ENCODE data around the gene FANCE.
A peak's percentile ranks its signal among the peaks of the same experiment; 100 is the strongest.

The FANCE gene, protein sequence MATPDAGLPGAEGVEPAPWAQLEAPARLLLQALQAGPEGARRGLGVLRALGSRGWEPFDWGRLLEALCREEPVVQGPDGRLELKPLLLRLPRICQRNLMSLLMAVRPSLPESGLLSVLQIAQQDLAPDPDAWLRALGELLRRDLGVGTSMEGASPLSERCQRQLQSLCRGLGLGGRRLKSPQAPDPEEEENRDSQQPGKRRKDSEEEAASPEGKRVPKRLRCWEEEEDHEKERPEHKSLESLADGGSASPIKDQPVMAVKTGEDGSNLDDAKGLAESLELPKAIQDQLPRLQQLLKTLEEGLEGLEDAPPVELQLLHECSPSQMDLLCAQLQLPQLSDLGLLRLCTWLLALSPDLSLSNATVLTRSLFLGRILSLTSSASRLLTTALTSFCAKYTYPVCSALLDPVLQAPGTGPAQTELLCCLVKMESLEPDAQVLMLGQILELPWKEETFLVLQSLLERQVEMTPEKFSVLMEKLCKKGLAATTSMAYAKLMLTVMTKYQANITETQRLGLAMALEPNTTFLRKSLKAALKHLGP

GRCh38 chr6:35452183-35453090 is at the start of gene FANCE:
Gene FANCE, plus strand, starts transcription at chr6:35452338. Its CDS starts 208 bp downstream, at chr6:35452546.
- peaks cover 12% of the 10 kb centered on the region; the same call in 1 of the 2 replicates for H3K27me3 ChIP-seq (ENCODE audit: control insufficient read depth, insufficient read depth, low read length)
- H3K27ac ChIP-seq (ENCODE audit: low read depth, low read length): no peak within 1 kb of the TSS
- peak within 1 kb of the TSS; percentile 79 for H3K4me3 ChIP-seq (ENCODE audit: low read depth, low read length)
- peaks cover 14% of the 10 kb centered on the region for H3K36me3 ChIP-seq (ENCODE audit: control insufficient read depth, insufficient read depth, low read length)
- peak within 1 kb of the TSS; percentile 71 for H3K9ac ChIP-seq (ENCODE audit: low read length)
- H3K4me1 ChIP-seq (ENCODE audit: control insufficient read depth, insufficient read depth, low read length): peaks cover 21% of the 10 kb centered on the region
- no peaks in the 10 kb centered on the region for H3K9me3 ChIP-seq (ENCODE audit: control insufficient read depth, insufficient read depth, low read depth, low read length)

DNA sequence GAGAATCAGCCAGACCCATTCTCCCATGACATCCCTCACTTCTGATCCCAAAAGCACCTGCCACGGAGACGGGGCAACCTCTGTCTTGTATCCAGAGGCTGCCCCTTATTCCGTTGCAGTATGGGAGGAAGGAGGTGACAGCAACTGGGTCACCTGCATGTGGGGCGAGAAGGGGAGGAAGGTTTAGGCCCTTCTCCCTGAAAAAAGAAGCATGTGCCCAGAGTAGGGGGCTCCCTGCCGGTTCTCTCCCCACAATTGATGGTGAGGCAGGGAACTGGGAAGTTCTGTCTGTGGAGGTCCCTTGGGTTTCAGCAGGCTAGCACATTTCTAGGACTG is 49.3 kb upstream of the FANCE start:
- Histone ChIP-seq H3K9me3 (ENCODE audit: control insufficient read depth, insufficient read depth, low read depth, low read length) (no peaks in the 10 kb centered on the region), H3K4me1 (ENCODE audit: control insufficient read depth, insufficient read depth, low read length) (peaks cover 7% of the 10 kb centered on the region; the same call in 1 of the 2 replicates), H3K4me3 (ENCODE audit: low read depth, low read length) (no peak overlapping the region), H3K9ac (ENCODE audit: low read length) (no peak overlapping the region), H3K36me3 (ENCODE audit: control insufficient read depth, insufficient read depth, low read length) (no peaks in the 10 kb centered on the region), H3K27me3 (ENCODE audit: control insufficient read depth, insufficient read depth, low read length) (no peaks in the 10 kb centered on the region), H3K27ac (ENCODE audit: low read depth, low read length) (no peak overlapping the region)

DNA sequence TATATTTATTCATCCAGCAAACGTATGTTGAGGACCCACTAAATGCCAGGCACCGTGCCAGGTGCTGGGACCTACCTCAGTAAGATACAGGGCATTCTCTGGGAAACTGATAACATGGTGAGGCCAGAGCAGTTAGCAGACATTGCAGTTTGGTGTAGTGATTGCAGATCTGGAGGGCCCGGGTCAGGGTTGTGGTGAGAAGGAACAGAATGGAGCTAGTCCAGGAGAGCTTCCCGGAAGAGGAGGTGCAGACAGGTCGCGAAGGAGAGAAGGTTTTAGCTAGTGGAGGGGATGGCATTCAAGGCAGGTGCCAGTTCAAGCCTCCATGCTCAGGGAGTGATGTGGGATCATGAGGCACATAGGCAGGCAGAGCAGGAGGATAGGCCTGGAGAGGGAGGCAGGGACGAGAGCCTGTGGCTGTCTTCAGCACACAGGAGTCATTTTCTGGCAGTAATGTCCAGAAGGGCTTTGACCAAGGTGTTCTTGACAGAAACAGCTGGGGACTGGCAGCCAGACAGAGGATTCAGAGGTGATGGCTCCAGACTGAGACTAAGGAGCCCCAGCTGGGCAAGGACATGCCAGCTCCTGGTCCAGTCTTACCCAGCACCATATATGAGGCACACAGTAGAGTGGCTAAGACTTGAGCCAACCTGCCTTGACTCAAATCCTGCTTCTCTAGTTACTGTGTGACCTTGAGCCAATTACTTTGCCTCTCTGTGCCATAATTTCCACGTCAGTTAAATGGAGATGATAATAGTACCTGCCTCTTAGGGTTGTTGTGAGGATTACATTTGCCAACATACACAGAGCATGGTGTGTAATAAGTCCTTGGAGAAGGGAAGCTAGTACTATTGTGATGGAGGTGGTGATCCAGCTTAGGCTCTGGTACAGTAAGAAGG is 48.3 kb upstream of the FANCE start:
- Histone ChIP-seq H3K27me3 (ENCODE audit: control insufficient read depth, insufficient read depth, low read length) (no peaks in the 10 kb centered on the region), H3K9me3 (ENCODE audit: control insufficient read depth, insufficient read depth, low read depth, low read length) (no peaks in the 10 kb centered on the region), H3K36me3 (ENCODE audit: control insufficient read depth, insufficient read depth, low read length) (no peaks in the 10 kb centered on the region), H3K9ac (ENCODE audit: low read length) (no peak overlapping the region), H3K4me3 (ENCODE audit: low read depth, low read length) (no peak overlapping the region), H3K27ac (ENCODE audit: low read depth, low read length) (no peak overlapping the region), H3K4me1 (ENCODE audit: control insufficient read depth, insufficient read depth, low read length) (no peaks in the 10 kb centered on the region)

DNA sequence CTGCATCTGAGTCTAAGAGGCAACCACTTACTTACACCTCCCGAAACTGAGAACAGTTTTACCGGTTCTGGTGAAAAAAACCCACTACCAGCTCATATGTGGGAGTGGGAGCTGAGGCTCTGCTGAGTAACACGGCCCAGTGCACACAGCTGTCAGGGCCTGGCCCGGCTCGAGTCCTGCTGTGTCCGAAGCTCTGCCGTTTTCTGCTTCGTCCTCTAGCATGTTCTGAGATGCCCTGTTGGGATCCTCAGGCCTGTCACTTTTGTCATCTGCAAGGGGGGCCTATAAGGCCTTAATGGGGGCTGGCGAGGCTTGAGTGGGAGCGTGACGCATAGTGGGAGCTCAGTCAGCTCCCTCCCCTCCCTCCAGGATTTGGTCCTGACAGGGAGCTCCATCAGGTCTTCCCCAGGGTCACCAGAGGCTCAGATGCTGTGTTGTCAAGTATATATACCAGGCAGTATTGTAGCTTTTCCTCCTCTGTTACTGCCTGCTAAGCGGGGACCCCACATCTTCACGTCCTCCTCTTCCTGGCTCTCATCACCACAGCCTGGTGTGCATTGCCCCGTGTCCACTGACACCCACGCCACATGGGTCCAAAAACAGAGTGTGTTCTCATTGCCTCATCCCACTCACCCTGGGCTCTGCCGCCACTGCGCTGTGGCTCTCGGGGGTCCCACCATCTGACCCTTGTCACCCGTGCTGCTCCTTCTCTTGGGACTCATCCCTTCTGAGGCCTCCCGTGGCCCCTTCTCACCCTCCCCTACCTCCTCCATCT is 45.2 kb upstream of the FANCE start:
- no peaks in the 10 kb centered on the region for H3K9me3 ChIP-seq (ENCODE audit: control insufficient read depth, insufficient read depth, low read depth, low read length)
- H3K36me3 ChIP-seq (ENCODE audit: control insufficient read depth, insufficient read depth, low read length): peaks cover 5% of the 10 kb centered on the region
- H3K27me3 ChIP-seq (ENCODE audit: control insufficient read depth, insufficient read depth, low read length): no peaks in the 10 kb centered on the region
- no peak overlapping the region for H3K27ac ChIP-seq (ENCODE audit: low read depth, low read length)
- no peak overlapping the region for H3K4me3 ChIP-seq (ENCODE audit: low read depth, low read length)
- no peak overlapping the region for H3K9ac ChIP-seq (ENCODE audit: low read length)
- H3K4me1 ChIP-seq (ENCODE audit: control insufficient read depth, insufficient read depth, low read length): no peaks in the 10 kb centered on the region

DNA sequence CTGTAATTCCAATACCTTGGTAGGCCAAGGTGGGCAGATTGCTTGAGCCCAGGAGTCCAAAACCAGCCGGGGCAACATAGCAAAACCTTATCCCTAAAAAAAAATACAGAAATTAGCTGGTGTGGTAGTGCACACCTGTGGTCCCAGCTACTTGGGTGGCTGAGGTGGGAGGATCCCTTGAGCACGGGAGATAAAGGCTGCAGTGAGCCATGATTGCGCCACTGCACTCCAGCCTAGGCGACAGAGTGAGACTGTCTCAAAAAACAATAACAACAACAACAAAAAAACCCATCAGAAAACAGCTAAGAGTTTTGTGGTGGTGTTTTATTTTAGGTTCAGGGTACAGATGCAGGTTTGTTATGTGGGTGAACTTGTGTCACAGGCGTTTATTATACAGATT is 42.9 kb upstream of the FANCE start:
- Histone ChIP-seq H3K36me3 (ENCODE audit: control insufficient read depth, insufficient read depth, low read length) (peaks cover 5% of the 10 kb centered on the region), H3K27me3 (ENCODE audit: control insufficient read depth, insufficient read depth, low read length) (no peaks in the 10 kb centered on the region), H3K4me1 (ENCODE audit: control insufficient read depth, insufficient read depth, low read length) (no peaks in the 10 kb centered on the region), H3K9me3 (ENCODE audit: control insufficient read depth, insufficient read depth, low read depth, low read length) (no peaks in the 10 kb centered on the region), H3K27ac (ENCODE audit: low read depth, low read length) (no peak overlapping the region), H3K9ac (ENCODE audit: low read length) (no peak overlapping the region), H3K4me3 (ENCODE audit: low read depth, low read length) (no peak overlapping the region)

GRCh38 chr6:35410131-35410530 is 42.0 kb upstream of the FANCE start:
- peaks cover 5% of the 10 kb centered on the region for H3K36me3 ChIP-seq (ENCODE audit: control insufficient read depth, insufficient read depth, low read length)
- H3K4me1 ChIP-seq (ENCODE audit: control insufficient read depth, insufficient read depth, low read length): peaks cover 3% of the 10 kb centered on the region
- no peaks in the 10 kb centered on the region for H3K27me3 ChIP-seq (ENCODE audit: control insufficient read depth, insufficient read depth, low read length)
- no peak overlapping the region for H3K9ac ChIP-seq (ENCODE audit: low read length)
- H3K4me3 ChIP-seq (ENCODE audit: low read depth, low read length): no peak overlapping the region
- no peak overlapping the region for H3K27ac ChIP-seq (ENCODE audit: low read depth, low read length)
- no peaks in the 10 kb centered on the region for H3K9me3 ChIP-seq (ENCODE audit: control insufficient read depth, insufficient read depth, low read depth, low read length)

DNA sequence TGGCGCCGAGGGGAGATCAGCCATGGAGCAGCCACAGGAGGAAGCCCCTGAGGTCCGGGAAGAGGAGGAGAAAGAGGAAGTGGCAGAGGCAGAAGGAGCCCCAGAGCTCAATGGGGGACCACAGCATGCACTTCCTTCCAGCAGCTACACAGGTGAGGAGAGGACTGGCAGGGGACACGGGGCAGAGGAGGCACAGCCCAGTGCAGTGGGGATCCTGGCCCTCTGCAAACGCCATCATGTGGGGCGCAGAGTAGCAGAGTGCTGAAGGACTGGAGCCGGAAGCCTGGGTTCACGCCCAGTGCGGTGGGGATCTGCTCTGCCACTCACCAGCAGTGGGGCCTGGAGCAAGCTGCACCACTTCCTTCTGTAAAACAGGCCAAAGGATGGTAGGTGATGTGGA is 41.1 kb upstream of the FANCE start:
- no peak overlapping the region for H3K9ac ChIP-seq (ENCODE audit: low read length)
- no peak overlapping the region for H3K27ac ChIP-seq (ENCODE audit: low read depth, low read length)
- H3K9me3 ChIP-seq (ENCODE audit: control insufficient read depth, insufficient read depth, low read depth, low read length): no peaks in the 10 kb centered on the region
- H3K4me3 ChIP-seq (ENCODE audit: low read depth, low read length): no peak overlapping the region
- peaks cover 5% of the 10 kb centered on the region for H3K36me3 ChIP-seq (ENCODE audit: control insufficient read depth, insufficient read depth, low read length)
- H3K27me3 ChIP-seq (ENCODE audit: control insufficient read depth, insufficient read depth, low read length): no peaks in the 10 kb centered on the region
- peaks cover 3% of the 10 kb centered on the region for H3K4me1 ChIP-seq (ENCODE audit: control insufficient read depth, insufficient read depth, low read length)

DNA sequence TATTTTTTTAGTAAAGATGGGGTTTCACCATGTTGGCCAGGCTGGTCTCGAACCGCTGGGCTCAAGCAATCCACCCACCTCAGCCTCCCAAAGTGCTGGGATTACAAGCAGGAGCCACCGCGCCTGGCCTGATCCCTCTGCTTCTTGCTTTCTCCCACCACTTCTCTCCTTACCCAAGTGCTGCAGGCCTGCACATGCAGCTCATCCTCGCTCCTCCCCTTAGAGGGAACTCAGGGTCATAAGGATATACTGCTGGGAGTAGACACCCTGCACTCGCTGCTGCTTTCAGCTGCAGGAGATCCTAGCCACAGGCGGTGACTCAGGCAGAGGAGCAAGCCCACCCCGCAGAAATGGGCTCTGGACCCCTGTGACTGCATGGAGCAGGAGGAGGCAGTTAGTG is 40.0 kb upstream of the FANCE start:
- H3K9me3 ChIP-seq (ENCODE audit: control insufficient read depth, insufficient read depth, low read depth, low read length): no peaks in the 10 kb centered on the region
- no peaks in the 10 kb centered on the region for H3K27me3 ChIP-seq (ENCODE audit: control insufficient read depth, insufficient read depth, low read length)
- H3K4me1 ChIP-seq (ENCODE audit: control insufficient read depth, insufficient read depth, low read length): peaks cover 3% of the 10 kb centered on the region
- no peak overlapping the region for H3K4me3 ChIP-seq (ENCODE audit: low read depth, low read length)
- H3K9ac ChIP-seq (ENCODE audit: low read length): no peak overlapping the region
- H3K27ac ChIP-seq (ENCODE audit: low read depth, low read length): no peak overlapping the region
- peaks cover 5% of the 10 kb centered on the region for H3K36me3 ChIP-seq (ENCODE audit: control insufficient read depth, insufficient read depth, low read length)

GRCh38 chr6:35413911-35414310 is 38.2 kb upstream of the FANCE start:
- H3K36me3 ChIP-seq (ENCODE audit: control insufficient read depth, insufficient read depth, low read length): peaks cover 5% of the 10 kb centered on the region
- H3K9ac ChIP-seq (ENCODE audit: low read length): no peak overlapping the region
- H3K4me3 ChIP-seq (ENCODE audit: low read depth, low read length): no peak overlapping the region
- H3K27me3 ChIP-seq (ENCODE audit: control insufficient read depth, insufficient read depth, low read length): no peaks in the 10 kb centered on the region
- H3K27ac ChIP-seq (ENCODE audit: low read depth, low read length): no peak overlapping the region
- no peaks in the 10 kb centered on the region for H3K9me3 ChIP-seq (ENCODE audit: control insufficient read depth, insufficient read depth, low read depth, low read length)
- H3K4me1 ChIP-seq (ENCODE audit: control insufficient read depth, insufficient read depth, low read length): peaks cover 3% of the 10 kb centered on the region
